ENCODE results near the gene HNRNPL. TPM values are rescaled to one million over a fixed set of nuclear protein-coding genes. Genes with fewer than 3 reads are reported as not detected.
"Not testable (repeated sequence)": the region's sequence is repeated elsewhere in the genome, so short reads cannot be mapped to it uniquely, and the experiment has no call there.

HNRNPL gene
- total RNA-seq, 1 experiment from 2014 or later = 443 TPM

GRCh38 chr19:38809592-38810252 lies 40.1 kb downstream of the HNRNPL start:
- intact Hi-C loops (cut with micrococcal nuclease; ENCODE audit: unreplicated experiment) = no loop called here
- TF ChIP-seq CTCF (IDR thresholded peaks at IDR 0.05; ENCODE audit: insufficient read depth in 1 of 2, low read depth in 1 of 2, low read length in 1 of 2, severe bottlenecking in 1 of 2, unreplicated experiment in 1 of 2) = no peak
- CTCF ChIA-PET = no interaction called here
- H3K36me3 Mint-ChIP-seq (ENCODE audit: insufficient read depth, unreplicated experiment) = peaks cover 6% of the 10 kb centered on the region
- H3K4me3 ChIP-seq (ENCODE audit: low read depth, low read length) = no peak overlapping the region
- H3K27me3 Mint-ChIP-seq (ENCODE audit: insufficient read depth, unreplicated experiment) = no peaks in the 10 kb centered on the region
- DNase-seq = no peak
- H3K4me1 Mint-ChIP-seq (ENCODE audit: low read depth, unreplicated experiment) = peaks cover 28% of the 10 kb centered on the region
- no peaks in the 10 kb centered on the region for H3K27me3 ChIP-seq (replicated peaks; ENCODE audit: control insufficient read depth, insufficient read depth, low read length)
- POLR2A ChIA-PET = interaction anchor here (0.6 kb wide), 1 partner anchor 22 kb away, joined by 4 read pairs; the partner anchor contains the start of gene ECH1
- H3K9me3 Mint-ChIP-seq (ENCODE audit: unreplicated experiment) = peaks cover 10% of the 10 kb centered on the region
- peak overlapping the region; percentile 11 for H3K4me3 Mint-ChIP-seq (ENCODE audit: unreplicated experiment)
- H3K36me3 ChIP-seq (ENCODE audit: control insufficient read depth, insufficient read depth, low read length) = no peaks in the 10 kb centered on the region
- no peaks in the 10 kb centered on the region for H3K9me3 ChIP-seq
- no peak overlapping the region for H3K27ac Mint-ChIP-seq (ENCODE audit: unreplicated experiment)
- no TSS peak for BruUV-seq (replicated peaks)
- H3K4me1 ChIP-seq = peaks cover 16% of the 10 kb centered on the region

- H3K4me1 ChIP-seq = peaks cover 16% of the 10 kb centered on the region
- no peaks in the 10 kb centered on the region for H3K27me3 ChIP-seq (replicated peaks; ENCODE audit: control insufficient read depth, insufficient read depth, low read length)
- intact Hi-C loops (cut with micrococcal nuclease; ENCODE audit: unreplicated experiment) = no loop called here
- CTCF ChIA-PET = no interaction called here
- Mint-ChIP-seq H3K27ac (ENCODE audit: unreplicated experiment) (no peak overlapping the region), H3K36me3 (ENCODE audit: insufficient read depth, unreplicated experiment) (peaks cover 5% of the 10 kb centered on the region), H3K4me1 (ENCODE audit: low read depth, unreplicated experiment) (peaks cover 28% of the 10 kb centered on the region), H3K27me3 (ENCODE audit: insufficient read depth, unreplicated experiment) (no peaks in the 10 kb centered on the region), H3K4me3 (ENCODE audit: unreplicated experiment) (no peak overlapping the region), H3K9me3 (ENCODE audit: unreplicated experiment) (peaks cover 10% of the 10 kb centered on the region)
- no peaks in the 10 kb centered on the region for H3K9me3 ChIP-seq
- no peaks in the 10 kb centered on the region for H3K36me3 ChIP-seq (ENCODE audit: control insufficient read depth, insufficient read depth, low read length)
- no peak for DNase-seq
- no peak overlapping the region for H3K4me3 ChIP-seq (ENCODE audit: low read depth, low read length)
- no TSS peak for BruUV-seq (replicated peaks)
- POLR2A ChIA-PET = no interaction called here
- no peak for TF ChIP-seq CTCF (IDR thresholded peaks at IDR 0.05; ENCODE audit: insufficient read depth in 1 of 2, low read depth in 1 of 2, low read length in 1 of 2, severe bottlenecking in 1 of 2, unreplicated experiment in 1 of 2)
Observed at GRCh38 chr19:38808741-38809140, 41.0 kb downstream of the HNRNPL start.

GRCh38 chr19:38807374-38808098 lies 42.2 kb downstream of the HNRNPL start:
- intact Hi-C loops (cut with micrococcal nuclease; ENCODE audit: unreplicated experiment); CTCF ChIA-PET; BruUV-seq (replicated peaks); H3K27me3 ChIP-seq (replicated peaks; ENCODE audit: control insufficient read depth, insufficient read depth, low read length); H3K27me3 Mint-ChIP-seq (ENCODE audit: insufficient read depth, unreplicated experiment); H3K36me3 Mint-ChIP-seq (ENCODE audit: insufficient read depth, unreplicated experiment); H3K4me3 ChIP-seq (ENCODE audit: low read depth, low read length); H3K9me3 Mint-ChIP-seq (ENCODE audit: unreplicated experiment); H3K9me3 ChIP-seq; H3K36me3 ChIP-seq (ENCODE audit: control insufficient read depth, insufficient read depth, low read length): not testable (repeated sequence)
- Mint-ChIP-seq H3K27ac (ENCODE audit: unreplicated experiment) (peak overlapping the region; percentile 74), H3K4me1 (ENCODE audit: low read depth, unreplicated experiment) (peaks cover 26% of the 10 kb centered on the region), H3K4me3 (ENCODE audit: unreplicated experiment) (peak overlapping the region; percentile 21)
- peaks cover 16% of the 10 kb centered on the region for H3K4me1 ChIP-seq
- peak; percentile 60 to 82 for DNase-seq
- POLR2A ChIA-PET = interaction anchor here (0.6 kb wide), 3 partner anchors 12 to 486 kb away, joined by 3 to 9 read pairs (median 5); no protein-coding TSS in a partner anchor

All from Caco-2 (cell line).